ENCODE data around the gene HACD2. TPM values are rescaled to one million over a fixed set of nuclear protein-coding genes. Genes with fewer than 3 reads are reported as not detected.

The HACD2 gene
- total and polyA plus RNA-seq, 9 of the 15 experiments (the other 6 are each of a cell fraction or from before 2014, with no cell fraction given): 1.3 to 10.5 (median 3.8) TPM

GRCh38 chr3:123481071-123481470 lies 103.8 kb downstream of the HACD2 start (continued):
- TF ChIP-seq ZBTB49 (CRISPR knock-in tag; IDR thresholded peaks at IDR 0.05; ENCODE audit: borderline replicate concordance): no peak

- WGBS (ENCODE audit: insufficient coverage, low coverage, missing lambda C conversion rate): 0% methylated on average over 2 of the region's 4 CpGs
- POLR2A ChIA-PET: interaction anchor here (0.5 kb wide), 1 partner anchor 451 kb away, joined by 3 read pairs; no protein-coding TSS in a partner anchor
Measured at GRCh38 chr3:123480428-123480827, 104.4 kb downstream of the HACD2 start.

More at GRCh38 chr3:123480428-123480827, 104.4 kb downstream of the HACD2 start:
- Histone ChIP-seq H3K79me2 (ENCODE audit: control insufficient read depth, insufficient read depth, low read length) (no peaks in the 10 kb centered on the region), H3K9me1 (ENCODE audit: control insufficient read depth, insufficient read depth, low read length) (no peaks in the 10 kb centered on the region), H3K9ac (ENCODE audit: insufficient read depth in 1 of 2, low read depth in 2 of 2, low read length in 2 of 2) (no peak overlapping the region), H3K27me3 (ENCODE audit: control insufficient read depth in 2 of 2, insufficient read depth in 2 of 2, low read length in 2 of 2) (peaks cover 7 to 55% of the 10 kb centered on the region in 2 experiments; a peak in 4 of 5 replicates), H4K20me1 (replicated peaks; ENCODE audit: control insufficient read depth, insufficient read depth, low read length) (no peaks in the 10 kb centered on the region), H3K9me3 (replicated peaks; ENCODE audit: control insufficient read depth, insufficient read depth, low read depth, low read length) (no peaks in the 10 kb centered on the region), H3K4me1 (replicated peaks in 1 of 2; ENCODE audit: control insufficient read depth in 2 of 2, insufficient read depth in 2 of 2, low read length in 2 of 2) (no peaks in the 10 kb centered on the region), H3K4me3 (no peak overlapping the region), H3K4me2 (ENCODE audit: insufficient read depth, low read length) (no peak overlapping the region), H2AFZ (ENCODE audit: low read depth, low read length) (no peak overlapping the region), H3K27ac (ENCODE audit: extremely low read depth, low read depth, low read length) (no peak overlapping the region), H3K36me3 (ENCODE audit: control insufficient read depth, insufficient read depth, low read length) (no peaks in the 10 kb centered on the region)
- no peak for TF ChIP-seq ZNF23 (CRISPR knock-in tag; IDR thresholded peaks at IDR 0.05)
- TF ChIP-seq ZBTB2 (IDR thresholded peaks at IDR 0.05): no peak
- 0 out of 2 replicates have a peak, but pooled peaks have one; percentile 12 for TF ChIP-seq SPI1 (IDR thresholded peaks at IDR 0.05; ENCODE audit: borderline replicate concordance, low read depth, low read length)
- TF ChIP-seq HMG20B (CRISPR knock-in tag; IDR thresholded peaks at IDR 0.05): no peak
- no peak for TF ChIP-seq ZNF740 (CRISPR knock-in tag; IDR thresholded peaks at IDR 0.05)
- TF ChIP-seq ZNF740 (tag; IDR thresholded peaks at IDR 0.05): no peak
- FAIRE-seq (no peak), ATAC-seq (no peak), DNase-seq (ENCODE audit: extremely low read depth in 1 of 4, low spot score in 3 of 4) (no peak)
- in situ Hi-C loops (cut with MboI): no loop called here
- CTCF ChIA-PET (ENCODE audit: low intra/inter-chr PET ratio): no interaction called here
- intact Hi-C loops (cut with micrococcal nuclease): no loop called here
- BruUV-seq (replicated peaks): no TSS peak
